Occipital lobe (tissue), 2 donors: ENCODE results near the gene PGPEP1. TPM values are rescaled to one million over a fixed set of nuclear protein-coding genes. Genes with fewer than 3 reads are reported as not detected.
A peak's percentile ranks its signal among the peaks of the same experiment; 100 is the strongest.
"Not testable (repeated sequence)": the region's sequence is repeated elsewhere in the genome, so short reads cannot be mapped to it uniquely, and the experiment has no call there.

ENCODE experiments used
- DNase-seq: peaks from one replicate; lab custom pipeline; 2025; lab: John Stamatoyannopoulos, UW
- total RNA-seq: library from RNA; depleted of rRNA; stranded (reverse); fragments of >200 nt; gene quantifications from one replicate; pipeline ENCODE4 v1.2.3, GENCODE V29; 2014

Gene PGPEP1
- total RNA-seq, 1 donor from 2014 or later, result 14.2 TPM

DNA sequence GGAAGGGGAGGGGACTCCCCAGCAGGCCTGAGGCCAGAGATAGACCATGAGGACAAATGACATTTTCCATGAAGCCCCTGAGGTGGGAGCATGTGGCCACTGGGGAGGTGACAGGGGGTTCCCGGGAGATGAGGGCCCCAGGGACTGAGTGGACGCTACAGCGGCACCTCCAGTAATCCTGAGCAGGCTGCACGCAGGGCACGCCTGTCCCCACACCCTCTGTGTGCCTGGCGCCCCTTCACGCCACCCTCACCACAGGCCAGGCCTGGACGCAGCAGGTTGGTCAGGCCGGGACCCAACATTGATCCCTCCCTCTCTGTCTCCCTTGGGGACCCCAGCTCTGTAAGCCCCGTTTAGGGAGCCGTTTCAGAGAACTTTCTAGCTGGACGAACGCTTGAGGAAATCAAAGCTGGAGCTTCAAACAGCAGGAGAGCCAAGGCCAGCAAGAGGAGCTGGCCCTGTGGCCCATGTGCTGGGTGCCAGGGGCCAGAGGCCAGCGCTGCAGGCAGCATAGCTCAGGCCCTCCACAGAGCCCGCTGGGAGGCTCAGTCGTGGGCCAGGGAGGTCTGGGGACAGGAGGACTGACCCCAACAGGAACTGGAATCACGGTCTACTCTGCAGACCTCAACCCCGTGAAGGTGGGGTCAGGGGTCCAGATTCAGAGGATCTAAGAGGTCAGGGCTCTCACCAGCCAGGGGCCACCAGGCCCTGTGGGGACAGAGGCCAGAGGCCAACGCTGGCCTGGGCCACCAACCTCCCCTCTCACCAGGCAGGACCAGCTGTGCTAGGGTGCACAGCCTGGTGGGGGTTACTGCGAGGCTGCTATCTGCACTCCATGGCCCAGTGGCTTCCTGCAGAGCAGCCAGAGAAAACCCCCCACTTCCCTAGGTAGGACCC, 32.1 kb upstream of the PGPEP1 start:
- no peak for DNase-seq

DNA sequence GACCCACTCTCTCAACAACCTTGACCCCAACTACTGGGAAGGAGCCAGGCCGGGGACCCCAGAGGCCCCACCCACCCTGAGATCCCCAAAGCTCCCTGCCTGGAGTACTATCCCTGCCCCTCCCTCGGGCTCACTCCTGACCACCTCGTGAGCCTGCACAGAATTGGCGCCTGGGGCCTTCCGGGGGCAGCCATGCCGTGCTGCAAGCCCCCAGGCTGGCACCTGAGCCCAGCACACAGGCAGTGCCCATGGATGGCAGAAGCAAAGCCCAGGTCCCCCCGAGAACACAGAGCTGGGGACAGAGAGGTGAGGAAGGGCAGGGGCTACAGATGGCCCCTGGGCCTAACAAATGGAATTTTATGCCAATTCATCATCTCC, 31.5 kb upstream of the PGPEP1 start:
- DNase-seq, result no peak

DNA sequence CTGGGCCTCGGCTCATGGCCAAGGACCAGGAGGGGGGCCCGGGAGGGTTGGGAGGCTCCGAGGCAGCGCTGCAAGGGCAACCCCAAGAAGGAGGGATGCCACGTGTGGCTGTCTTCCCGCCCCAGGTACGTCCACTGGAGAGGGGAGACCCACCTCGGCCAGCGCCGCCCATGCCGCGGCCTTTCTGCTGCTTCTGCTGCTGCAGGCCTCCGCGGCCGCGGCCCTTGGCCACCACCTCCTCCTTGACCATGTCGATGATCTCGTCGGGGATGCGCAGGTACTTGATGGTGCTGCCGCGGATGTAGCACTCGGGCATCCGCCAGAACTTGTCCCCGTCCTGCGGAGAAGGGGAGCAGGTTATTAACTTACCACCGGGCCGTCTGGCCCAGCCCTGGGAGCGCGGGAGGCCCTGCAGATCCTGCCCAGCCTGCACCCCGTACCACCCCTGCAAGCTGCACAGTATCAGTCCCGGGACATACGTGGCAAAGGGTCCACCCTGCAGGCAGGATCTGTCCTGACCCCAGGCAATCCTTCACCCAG, 30.8 kb upstream of the PGPEP1 start:
- no peak for DNase-seq

- DNase-seq, result no peak
These were observed 30.1 kb upstream of the PGPEP1 start for GRCh38 chr19:18310118-18310909.

DNA sequence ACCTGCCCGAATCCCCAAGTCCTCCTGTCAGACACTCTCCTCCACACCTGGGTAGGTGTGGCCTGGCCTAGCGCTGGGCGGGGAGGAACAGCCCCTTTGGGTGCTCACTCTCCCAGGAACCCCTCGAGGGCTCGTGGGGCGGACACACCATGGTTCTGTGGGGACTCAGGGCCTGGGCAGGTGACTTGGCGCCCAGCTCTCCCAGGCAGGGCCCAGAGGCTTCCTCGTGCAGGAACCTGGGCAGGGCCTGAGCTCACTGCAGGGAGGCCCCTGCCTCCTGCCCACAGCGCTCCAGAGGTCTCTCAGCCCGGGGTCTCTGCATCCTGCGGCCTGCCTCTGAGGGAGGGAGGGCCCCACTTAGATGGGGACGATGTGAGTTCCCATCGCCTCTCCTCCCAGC, 29.4 kb upstream of the PGPEP1 start:
- no peak for DNase-seq

DNA sequence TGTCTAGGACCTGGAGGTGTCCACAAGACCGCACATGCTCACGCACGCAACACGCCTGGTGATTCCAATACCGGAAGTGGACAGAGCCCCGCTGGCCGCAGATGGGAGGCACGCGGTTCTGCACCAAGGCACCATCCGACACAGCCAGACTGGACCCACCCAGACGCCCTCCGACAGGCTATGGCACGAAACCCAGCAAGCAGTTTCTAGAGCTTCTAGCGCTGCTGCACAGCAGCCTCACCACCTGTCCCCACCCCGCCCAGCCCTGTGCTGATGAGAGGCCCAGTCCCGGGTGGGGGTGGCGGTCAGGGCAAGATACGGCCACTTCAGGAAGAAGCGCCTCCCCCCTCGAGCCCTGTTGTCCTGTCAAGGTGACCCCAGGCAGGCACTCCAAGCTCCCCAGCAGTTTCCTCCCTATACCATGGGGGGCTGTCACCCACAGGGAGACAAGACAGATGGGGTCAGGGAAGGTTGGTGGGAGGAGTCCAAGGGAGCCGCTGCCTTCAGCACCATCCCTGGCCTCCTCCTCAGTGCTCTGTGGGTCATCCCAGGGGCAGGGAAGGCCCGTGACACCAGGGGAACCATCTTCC, 28.8 kb upstream of the PGPEP1 start:
- DNase-seq, result no peak

DNA sequence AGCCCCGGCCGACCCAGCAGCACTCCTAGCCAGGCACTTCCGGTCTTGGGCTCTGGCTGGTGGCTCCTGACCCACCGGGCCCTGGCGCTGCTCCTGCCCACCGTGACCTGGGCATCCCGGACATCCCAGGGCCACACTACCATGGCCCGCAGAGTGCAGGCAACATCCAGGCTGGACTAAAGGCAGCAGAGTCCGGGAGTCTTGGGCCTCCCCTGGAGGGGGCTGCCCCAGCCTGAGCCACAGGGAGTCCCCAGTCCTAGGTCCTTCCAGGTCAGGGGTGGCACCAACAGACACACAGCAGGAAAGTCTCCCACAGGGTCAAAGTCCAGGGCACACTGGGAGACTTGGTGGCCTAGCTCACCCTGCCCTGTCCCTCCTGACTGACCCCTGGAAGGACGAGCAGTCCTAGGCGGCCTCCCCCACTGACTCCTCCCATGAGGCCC, 28.3 kb upstream of the PGPEP1 start:
- no peak for DNase-seq

GRCh38 chr19:18313398-18313797, 27.0 kb upstream of the PGPEP1 start:
- no peak for DNase-seq

- DNase-seq, result no peak
These were observed 22.2 kb upstream of the PGPEP1 start for GRCh38 chr19:18317961-18318800.

DNA sequence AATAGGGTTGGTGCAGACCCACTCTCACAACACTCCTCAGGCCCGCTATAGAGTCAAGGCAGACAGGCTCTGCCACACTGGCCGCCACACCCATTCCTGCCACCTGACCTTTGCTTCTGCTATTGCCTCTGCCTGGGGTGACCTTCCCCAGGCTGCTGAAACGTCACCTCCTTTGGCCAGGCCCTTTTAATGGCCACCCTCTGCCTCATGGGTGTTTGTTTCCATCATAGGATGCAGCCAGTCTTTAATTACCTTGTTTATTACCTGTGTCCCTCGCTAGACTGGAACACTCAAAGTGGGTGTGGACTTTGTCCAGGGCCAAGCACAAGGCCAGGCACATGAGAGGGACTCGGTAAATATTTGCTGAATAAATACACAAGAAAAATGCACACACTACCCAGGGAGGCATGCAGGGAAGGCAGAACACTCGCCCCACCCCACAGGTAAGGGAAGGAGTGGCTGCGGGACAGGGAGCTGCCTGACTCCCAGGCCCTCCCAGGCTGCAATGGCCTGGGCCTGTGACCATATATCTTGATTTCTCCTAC, 20.7 kb upstream of the PGPEP1 start:
- no peak for DNase-seq

GRCh38 chr19:18320865-18321733, 19.3 kb upstream of the PGPEP1 start:
- DNase-seq, result no peak

DNA sequence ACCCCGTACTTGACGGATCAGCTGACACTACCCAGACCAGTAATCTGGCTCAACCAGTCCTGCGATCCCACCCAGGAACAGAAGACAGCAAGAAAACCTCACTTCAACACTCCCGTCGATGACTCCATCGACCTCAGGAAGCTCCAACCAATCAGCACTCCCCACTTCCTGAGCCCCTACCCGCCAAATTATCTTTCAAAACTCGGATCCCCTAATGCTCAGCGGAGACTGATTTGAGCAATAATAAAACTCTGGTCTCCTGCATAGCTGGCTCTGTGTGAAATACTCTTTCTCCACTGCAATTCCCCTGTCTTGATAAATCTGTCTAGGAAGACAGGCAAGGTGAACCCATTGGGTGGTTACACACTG, 18.7 kb upstream of the PGPEP1 start:
- DNase-seq, result no peak

GRCh38 chr19:18322318-18322758, 18.1 kb upstream of the PGPEP1 start:
- DNase-seq, result no peak

DNA sequence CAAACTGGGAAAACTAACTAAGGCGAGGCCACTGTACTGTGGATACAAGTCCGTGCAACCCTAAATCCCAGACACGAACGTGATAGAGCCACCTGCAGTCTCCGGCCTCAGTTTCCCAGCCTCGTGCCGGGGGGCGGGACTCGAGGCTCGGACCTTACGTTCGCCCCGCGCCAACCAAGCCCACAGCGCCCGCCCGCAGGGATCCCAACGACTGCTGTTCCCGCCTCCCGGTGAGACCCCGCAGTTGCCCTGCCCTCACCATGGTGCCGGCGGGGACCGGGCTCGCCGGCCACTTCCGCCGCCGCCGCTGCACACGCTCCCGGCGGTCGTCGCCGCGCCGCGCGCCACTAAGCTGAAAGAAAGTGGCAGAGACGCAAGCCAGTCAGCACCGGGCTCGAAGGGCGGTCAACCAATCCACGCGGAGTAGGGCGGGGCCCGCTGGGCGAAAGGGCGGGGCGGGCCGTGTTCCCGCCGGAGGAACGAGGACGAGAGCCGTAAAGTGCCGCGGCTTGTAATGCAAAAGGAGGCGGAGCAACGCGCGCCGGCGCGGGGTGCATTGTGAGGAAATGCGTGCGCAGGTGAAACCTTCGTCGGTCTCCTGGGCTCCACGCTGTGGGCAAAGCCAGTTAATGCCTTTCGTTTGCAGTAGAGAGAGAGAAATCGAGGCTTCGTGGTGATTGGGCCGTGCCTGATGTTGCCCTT, 17.5 kb upstream of the PGPEP1 start, which contains the start of gene LSM4:
TSS of gene LSM4 (minus strand) at position 318 of the 702 bp plus-strand sequence. CDS start at position 262, 56 bp downstream.
- DNase-seq, result peak; percentile 98

GRCh38 chr19:18324373-18324731, 16.0 kb upstream of the PGPEP1 start:
- not testable (repeated sequence) for DNase-seq

- no peak for DNase-seq
These were observed 13.6 kb upstream of the PGPEP1 start for GRCh38 chr19:18326772-18327171.

- peak; percentile 90 for DNase-seq
These were observed 11.9 kb upstream of the PGPEP1 start for GRCh38 chr19:18328340-18329034.

- no peak for DNase-seq
These were observed 11.4 kb upstream of the PGPEP1 start for GRCh38 chr19:18329035-18329376.
